ENCODE measurements around the gene NKD1.

Gene NKD1

DNA sequence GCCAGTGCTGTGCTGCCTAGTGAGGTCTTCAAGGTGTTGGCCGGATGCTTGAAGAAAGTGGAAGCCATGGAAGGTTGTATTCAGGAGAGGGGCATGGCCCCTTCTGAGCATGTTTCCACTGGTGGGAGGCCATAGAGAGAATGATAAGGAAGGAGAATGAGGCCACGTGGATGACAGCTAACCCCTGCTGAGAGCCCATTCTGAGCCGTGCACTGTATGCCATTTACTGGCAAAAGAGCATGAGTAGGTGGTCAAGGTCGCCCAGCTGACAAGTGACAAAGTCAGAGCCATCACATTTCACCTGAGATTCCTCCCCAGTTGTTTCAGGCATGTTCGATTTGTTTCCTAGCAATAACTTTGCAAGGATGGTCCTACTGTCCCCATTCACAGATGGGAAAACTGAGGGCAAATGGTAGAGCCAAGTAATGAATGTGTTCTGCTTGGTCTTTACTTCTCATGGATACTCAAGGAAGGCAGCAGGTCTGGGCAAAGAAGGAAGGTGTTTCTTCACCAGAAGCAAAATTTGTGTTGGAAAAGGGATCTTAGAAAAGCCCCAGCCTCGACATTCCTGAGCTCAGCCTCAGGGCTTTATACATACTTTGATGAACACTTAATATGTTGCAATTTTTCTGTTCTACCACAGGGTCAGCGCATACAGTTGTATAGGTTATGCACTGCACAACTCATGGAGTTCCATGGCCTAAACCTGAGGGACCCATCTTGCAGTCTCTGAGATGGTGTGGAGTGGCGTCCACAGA is 10.5 kb upstream of the NKD1 start:
- DNase-seq (ENCODE audit: low read depth in 3 of 3, low spot score in 1 of 3) = no peak

DNA sequence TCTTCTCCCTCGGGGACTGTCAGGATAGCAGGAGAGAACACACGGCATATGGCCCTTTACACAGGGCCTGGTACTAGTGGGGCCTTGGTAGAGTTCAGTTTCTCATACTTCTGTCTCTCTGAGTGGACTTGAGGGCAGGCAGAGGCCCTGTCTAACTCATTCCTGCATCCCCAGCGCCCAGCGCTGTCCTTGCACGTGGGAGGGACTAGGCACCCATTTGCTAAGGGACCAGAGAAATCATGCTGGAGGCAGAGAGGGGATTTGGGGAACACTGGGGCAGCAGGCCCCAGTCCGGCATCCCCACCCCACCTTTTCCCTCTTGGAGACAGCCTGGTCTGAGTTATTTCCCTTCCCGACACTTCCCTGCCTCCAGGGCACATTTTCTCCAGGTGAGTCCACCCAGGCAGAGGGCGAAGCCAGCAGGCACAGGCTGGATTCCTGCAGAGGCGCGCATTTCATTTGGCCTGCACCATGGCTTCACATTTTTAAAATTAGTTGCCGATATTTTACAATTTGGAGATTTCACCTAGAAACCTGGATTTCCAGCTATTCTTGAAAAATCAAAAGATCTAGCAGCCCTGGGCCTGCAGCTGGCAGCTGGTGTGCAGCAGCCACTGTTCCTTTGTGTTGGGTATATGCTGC is 9.7 kb upstream of the NKD1 start:
- DNase-seq (ENCODE audit: low read depth in 3 of 3, low spot score in 1 of 3) = no peak

DNA sequence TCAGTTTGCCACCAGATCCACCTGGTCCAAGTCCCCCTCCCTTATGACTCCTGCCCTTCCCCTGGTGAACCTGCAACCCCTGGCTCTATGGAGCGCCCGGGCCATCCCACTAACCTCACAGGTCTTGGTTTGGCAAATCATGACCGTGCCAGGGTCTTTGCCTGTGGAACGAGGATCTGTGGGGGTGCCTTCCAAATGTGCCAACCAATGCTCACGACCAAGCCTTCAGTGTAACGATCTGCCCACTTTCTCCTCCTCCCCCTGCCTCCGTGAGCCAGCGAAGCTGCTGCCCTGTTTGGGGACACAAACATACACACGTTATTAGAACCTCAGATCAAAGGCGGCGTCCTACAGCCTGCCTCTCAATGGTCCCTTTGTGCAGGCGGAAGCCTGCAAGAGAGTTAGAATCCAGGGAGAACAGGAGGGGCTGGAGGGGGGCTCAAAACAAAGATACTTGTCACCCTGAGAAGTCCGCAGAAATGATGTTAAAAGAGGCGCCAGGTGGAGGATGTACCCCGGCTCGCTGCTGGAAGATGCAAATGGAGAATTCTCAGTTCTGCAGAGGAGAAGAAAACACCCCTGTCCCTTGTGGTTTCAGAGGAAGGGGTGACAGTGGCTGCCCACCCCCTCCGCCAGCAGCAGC is 9.0 kb upstream of the NKD1 start:
- DNase-seq (ENCODE audit: low read depth in 3 of 3, low spot score in 1 of 3) = no peak

DNA sequence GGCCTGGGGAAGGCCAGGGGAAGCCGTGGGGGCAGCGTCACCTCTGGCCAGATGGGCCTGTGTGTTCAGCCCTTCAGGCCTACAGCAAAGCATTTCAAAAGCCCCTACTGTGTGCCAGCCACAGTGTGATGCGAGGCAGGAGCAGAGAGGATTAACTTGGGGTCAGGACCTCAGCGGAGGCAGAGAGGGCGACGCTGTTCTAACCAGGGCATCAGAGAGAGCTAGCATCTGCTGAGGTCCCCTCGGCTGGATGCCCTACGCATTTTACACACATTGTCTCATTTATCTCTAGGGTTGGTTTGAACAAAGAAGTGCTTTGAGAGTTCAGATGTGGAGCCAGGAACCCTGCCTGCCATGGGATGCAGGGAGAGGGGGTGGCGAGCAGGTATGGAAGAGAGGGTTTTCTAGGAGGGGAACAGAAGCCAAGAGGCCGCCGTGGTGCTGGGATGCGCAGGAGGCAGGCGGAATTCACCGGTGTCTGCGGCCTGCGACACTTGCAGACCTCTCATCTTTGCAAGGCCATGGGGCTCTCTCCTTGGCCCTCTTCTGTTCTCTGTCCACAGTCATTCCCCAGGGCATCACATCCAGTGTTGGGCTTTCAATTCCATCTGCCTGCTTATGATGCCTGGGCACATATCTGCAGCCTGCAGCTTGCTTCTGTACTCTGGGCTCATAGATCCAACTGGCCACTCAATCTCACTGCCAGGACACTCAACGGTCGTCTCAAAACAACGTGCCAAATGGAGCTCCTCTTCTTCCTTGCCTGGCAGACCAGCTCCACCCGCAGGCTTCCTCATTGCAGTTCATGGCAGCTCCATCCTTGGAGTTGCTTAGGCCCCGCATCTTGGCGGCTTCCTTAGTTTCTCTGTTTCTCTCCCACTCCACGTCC is 8.1 kb upstream of the NKD1 start:
- no peak for DNase-seq (ENCODE audit: low read depth in 3 of 3, low spot score in 1 of 3)

DNA sequence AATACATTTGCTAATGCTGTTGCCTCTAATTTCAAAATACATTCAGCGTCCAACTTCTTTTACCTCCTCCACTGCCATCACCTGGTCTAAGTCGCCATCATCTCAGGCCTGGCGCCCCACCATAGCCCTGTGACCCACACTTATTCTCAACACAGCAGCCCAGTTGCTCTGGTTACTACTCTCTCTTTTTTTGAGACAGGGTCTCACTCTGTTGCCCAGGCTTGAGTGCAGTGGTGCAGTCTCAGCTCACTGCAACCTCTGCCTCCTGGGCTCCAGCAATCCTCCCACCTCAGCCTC is 7.5 kb upstream of the NKD1 start:
- no peak for DNase-seq (ENCODE audit: low read depth in 3 of 3, low spot score in 1 of 3)

DNA sequence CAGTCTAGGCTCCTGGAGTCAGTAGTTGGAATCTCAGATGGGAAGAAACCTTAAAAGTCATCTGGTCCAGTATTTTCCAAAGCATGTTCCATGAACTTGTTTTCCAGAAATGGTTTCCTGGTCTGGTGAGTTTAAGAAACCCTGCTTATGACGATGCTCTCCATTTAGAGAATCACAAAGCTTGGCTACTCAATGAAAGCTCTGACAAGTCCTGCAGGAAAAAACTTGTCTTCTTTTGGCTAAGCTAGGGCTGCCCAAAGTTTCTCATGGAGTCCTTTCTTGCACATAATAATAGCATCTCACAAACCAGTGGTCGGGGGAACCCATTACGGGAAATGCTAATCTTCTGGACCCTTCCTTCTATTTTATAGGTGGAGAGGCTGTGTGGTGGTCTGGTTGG is 5.5 kb upstream of the NKD1 start:
- no peak for DNase-seq (ENCODE audit: low read depth in 3 of 3, low spot score in 1 of 3)

DNA sequence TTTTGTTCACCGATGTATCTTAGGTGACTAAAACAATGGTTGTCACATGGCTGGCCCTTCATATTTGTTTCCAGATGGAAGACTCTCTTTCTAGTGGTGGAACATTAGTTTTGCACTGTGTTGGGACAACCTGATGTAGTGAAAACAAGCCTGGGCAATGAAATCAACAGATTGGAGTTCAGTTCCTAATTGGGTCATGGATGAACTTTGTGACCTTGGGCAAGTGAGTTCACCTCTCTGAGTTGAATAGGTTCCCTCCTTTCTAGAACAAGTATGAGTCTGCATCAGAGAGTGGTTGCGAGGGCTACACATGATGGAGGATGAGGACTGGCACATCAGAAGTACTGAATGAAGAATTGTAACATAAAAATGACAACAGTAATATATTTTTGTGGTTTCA is 2.1 kb upstream of the NKD1 start:
- DNase-seq (ENCODE audit: low read depth in 3 of 3, low spot score in 1 of 3) = no peak

DNA sequence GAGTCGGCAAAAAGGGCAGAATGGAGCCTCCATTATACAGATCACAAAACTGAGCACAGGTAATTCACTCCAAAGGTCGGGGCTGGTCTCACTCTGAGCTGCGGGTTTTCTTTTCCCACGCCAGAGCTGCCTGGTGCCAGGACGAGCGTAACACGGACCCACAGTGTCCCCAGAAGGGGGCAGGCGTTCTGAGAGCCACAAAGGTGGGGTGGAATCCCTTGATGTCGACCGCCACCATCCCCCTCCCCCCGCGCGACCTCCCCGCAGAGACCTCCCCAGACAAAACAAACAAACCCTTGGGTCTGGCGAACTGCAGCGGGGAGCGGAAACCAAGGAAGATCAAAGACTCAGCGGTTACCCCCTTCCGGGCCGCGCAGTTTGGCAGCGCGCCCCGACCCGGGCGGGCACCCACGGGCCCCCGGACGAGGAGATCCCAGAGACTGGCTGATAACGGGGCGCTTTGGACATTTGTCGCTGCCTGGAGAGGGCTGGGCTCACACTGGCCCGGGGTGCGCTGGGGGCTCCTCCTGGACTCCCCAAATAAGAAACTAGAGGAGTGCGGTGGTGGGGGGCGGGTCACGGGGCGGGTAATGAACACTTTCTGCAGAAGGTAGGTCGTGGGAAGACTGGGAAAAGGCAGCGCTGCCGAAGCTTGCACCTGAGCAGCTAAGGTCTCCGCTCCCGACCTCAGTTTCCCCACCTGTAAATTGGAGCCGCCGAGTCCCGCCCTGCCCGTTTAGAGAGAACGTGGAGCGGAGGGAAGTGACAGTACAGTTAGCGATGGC is 664 bp upstream of the NKD1 start:
- peak; percentile 25 to 80 (median 74) for DNase-seq (ENCODE audit: low read depth in 3 of 3, low spot score in 1 of 3)

DNA sequence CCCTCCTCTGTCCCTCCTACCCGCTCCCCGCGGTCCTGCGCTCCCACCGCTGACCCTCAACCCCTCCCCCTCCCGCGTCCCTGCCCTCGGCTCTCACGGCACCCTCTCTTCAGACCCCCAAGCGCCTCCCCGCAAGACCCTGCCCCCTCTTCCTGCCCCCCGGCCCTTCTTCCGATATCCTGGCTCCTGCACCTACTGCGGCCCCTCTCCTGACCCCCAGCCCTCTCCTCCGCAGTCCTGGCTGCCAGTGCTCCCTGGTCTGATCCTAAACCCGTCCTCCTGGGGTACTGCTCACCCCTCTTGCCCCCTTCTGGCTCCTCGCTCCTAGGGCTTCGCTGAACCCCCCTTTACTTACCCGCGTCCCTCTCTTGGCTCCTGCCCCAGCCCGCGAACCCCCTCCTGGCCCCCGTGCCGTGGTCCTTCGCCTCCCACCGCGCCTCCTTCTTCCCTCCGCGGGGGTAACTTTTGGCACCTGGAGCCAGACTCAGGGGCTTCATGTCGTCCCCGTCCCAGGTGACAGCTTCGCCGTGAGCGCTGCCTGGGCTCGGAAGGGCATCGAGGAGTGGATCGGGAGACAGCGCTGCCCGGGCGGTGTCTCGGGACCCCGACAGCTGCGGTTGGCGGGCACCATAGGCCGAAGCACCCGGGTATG is 839 bp downstream of the NKD1 start:
- DNase-seq (ENCODE audit: low read depth in 3 of 3, low spot score in 1 of 3) = no peak

DNA sequence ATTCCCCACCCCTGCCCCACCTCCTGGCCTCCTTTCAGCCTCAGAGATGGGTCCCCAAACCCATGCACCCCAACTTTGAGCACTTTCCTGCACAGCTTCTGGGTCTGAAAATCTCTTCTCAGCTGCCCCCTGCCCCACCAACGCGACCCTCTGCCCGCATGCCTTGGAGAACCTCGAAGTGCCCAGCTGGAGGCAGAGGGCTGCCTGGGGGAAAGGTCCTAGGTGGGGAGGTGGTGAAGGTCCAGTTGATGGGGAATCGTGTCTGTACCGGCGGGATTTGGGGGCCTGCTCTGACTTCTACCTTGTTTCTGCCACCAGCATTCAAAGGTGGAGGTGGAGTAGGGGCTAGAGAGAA is 1.3 kb downstream of the NKD1 start:
- no peak for DNase-seq (ENCODE audit: low read depth in 3 of 3, low spot score in 1 of 3)

DNA sequence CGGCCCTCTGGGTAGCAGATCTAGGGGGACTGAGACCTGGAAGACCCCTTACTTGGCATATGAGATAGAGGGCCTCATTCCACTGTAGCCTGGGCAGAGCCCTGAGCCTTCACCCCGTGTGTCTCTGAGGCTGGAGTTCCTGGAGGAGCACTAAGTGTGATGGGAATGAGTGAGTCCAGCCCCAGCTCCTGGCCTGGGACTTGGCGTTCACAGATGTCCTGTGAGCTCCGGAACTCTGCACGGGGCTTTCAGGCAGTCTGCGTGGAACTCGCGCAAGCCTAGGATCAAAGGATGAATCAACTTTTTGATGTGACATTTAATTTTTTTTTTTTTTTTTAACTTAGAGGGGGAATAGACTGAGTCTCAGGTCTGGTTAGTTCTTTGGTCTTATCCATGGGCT is 1.8 kb downstream of the NKD1 start:
- no peak for DNase-seq (ENCODE audit: low read depth in 3 of 3, low spot score in 1 of 3)

DNA sequence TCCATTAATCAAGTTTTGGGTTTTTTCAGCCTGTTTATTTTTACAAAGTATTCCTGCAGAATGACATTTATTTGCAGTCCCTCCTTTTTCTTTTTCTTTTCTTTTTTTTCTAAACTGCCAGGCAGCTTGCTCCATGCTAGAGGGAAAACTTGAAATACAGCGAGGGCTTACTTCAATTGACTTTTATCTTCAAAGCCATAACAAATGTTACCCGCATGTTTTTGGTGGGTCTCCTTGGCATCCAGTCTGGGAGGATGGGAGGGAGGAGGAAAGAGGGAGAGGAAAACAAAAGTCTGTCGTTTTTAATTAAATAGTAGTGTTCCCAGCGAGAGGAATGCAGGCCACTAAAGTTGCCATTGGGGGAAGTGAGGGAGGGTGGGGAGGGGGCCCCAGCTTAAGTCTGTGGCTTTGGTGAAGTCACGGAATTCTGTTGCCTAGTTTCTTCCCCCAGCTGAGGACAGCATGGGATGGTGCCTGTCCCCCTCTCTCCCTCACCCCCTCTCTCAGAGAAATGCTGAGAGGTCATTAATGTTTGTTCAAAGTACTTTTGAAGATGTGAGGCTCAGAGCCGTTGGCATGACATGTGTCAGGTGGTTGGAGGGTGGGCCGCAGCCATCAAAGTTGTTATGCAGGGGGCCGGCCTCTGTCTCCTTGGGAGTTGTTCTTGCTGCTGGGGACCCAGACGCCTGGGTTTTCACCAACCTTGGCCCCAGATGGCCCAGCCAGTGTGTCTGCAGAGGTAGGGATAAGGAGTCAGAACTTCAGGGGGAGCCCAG is 2.9 kb downstream of the NKD1 start:
- no peak for DNase-seq (ENCODE audit: low read depth in 3 of 3, low spot score in 1 of 3)

DNA sequence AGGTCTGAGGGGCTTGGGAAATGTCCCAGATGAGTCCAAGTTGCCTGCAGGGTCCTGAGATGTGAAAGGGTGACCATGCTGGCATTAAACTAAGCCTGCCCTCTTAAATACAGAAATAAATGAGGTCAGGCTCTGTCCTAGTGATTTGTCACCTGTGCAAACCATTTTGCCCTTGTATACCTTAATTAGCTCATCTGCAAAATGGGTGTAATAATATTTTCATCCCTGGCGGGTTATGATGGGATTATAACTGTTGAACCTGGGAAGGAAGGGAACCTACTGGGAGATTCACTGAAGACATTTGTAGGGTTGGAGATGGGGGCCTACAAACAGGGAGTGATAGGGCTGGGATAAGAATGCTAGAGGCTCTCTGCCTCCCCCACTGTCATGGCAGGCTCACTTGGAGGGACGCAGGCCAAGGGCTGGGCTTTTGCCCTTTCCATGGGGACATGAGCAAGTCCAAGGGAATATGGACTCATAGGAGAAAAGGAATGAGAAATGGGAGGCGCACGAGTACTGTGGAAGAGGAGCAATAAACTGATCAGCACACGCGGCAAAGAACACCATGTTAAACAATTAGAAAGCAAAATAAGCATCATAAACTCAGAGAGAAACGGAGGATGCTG is 4.4 kb downstream of the NKD1 start:
- no peak for DNase-seq (ENCODE audit: low read depth in 3 of 3, low spot score in 1 of 3)

DNA sequence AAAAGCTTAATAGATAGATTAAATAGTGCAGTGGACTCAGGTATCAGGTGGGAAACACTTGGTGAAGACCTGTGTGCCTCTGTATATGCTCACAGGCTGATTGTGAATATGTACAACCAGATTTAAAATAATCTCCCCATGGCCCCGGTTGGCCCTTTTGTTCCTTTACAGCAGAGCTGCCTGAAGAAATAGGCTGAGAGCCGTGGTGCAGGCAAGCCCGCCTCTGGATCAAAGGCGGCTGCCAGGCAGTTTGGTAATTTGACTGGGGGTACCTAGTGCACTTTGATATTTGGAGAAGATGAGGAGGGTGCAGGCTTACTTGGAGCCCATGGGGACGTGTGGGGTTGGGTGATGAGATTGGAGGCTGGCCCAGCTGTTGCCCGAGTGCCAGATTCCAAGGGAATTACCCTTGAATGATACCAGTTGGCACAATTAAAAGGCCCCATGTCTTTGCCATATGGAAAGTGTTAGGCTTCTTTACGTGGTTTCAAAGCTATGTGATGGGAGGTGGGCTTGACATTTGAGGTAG is 5.0 kb downstream of the NKD1 start:
- no peak for DNase-seq (ENCODE audit: low read depth in 3 of 3, low spot score in 1 of 3)

DNA sequence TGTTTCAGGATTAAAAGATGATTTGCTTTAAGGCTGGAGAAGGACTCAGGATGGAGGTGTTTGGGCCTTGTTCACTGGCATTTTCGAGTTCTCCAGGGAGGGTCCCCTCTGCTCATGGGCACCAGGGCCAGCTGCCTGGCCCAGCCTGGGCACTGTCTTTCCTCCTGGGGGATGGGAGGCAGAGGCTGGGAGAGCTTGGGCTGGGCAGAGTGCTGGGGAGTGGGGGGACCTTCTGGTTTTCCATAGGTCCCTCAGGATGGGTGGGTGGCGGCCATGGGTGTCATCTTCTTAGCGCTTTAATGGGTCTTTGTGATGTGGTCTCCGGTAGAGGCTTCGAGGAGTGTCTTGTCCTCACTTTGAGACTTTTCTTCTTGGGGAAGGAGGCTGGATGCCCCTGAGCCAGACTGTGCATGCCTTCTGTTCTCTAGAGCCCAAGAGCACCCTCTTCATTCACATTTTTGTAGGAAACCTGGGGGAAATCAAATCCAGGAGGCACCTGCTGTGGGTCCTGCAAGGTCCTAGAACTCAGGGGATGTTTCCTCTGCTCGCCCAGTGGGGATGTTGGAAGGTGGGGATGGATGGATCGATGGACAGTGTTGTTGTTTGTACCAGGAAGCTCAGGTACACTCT is 5.7 kb downstream of the NKD1 start:
- DNase-seq (ENCODE audit: low read depth in 3 of 3, low spot score in 1 of 3) = no peak

DNA sequence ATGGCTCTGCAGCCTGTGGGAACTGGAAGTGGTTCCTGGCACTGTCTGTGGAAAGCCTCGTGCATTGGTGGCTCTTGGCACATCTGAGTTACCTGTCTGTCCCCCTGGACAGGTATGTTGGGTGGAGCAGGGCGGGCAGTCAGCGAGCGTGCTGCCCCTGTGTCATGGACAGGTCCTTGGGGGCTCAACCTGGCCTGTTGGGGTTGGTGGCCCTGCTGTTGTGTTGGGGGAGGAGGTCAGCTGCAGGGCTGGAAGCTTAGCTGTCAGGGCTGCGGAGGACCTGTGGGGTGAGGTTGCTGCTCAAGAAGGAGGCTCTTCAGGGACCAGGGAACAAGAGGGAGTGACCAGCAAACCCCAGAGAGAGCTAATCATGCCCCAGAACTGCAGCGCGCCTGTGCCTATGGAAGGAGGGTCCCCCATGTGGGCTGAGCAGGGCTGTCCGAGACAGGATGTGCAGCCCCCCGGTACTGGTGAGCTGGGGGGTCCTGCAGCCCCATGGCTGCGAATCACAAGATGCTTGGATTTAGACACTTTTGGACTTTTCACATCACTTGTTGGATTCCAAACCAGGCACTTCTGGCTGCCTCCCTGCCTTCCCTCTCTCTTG is 7.2 kb downstream of the NKD1 start:
- no peak for DNase-seq (ENCODE audit: low read depth in 3 of 3, low spot score in 1 of 3)

DNA sequence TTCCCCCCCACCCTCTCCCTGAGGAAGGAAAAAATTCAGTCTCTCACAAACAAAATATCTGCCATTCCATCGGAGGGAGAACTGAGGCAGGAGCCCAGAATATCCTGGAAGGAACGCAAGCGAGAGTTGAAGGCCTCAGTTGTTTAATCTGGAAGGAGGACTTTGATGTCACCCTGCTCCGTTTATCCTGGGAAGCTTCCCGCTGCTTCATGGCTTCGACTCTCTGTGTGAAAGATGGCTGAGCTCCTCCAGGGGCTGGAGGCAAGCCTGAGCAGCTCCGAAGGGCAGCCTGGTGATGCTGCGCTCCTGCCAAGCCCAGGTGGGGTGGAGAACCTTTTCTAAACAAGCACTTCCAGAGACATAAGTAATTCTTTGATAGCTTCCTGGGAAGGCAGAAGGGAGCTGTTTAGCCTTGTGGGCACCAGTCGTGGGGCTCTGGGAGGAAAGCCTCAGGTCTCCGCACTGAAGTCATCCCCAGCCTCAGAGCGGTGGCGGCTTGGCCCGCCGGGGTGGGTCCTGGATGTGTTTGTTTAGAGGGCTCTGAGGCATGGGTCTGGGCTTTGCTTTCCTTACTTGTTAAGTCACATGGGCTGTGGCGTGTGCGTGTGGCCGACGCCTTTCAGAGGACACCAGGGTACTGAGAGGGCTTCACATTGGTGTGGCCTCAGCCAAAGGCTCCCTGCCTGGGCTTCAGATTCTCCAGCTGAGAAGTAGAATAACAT is 7.9 kb downstream of the NKD1 start:
- DNase-seq (ENCODE audit: low read depth in 3 of 3, low spot score in 1 of 3) = no peak

DNA sequence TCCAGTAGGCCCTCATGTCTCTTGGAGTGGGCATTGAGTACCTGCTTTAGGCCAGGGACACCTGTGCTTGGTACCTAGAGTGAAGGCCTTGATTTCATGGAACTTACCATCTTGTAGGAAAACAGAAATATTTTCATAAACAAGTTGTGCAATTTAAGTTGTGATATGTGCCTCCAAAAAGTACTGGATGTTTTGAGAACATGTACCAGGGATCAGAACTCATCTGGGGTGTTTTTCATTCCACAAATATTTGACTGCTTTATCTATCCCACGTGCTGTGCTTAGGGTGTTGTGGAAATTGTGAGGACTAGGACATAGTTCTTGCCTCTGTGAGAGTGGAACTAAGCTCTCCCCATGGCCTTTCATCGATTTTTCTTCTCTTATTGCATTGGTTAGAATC is 8.8 kb downstream of the NKD1 start:
- no peak for DNase-seq (ENCODE audit: low read depth in 3 of 3, low spot score in 1 of 3)

Data from stimulated activated CD4-positive, alpha-beta T cell treated with anti-CD3 and anti-CD28 coated beads, TNF-alpha, amount 100 ng/mL, for 1 hour (primary cell).